HG02642 (cell line): Measurements from ENCODE around the gene LAD1.

Experiments
- ATAC-seq: cut with Tn5 transposase; IDR thresholded peaks from one replicate; pipeline ENCODE4 v1.9.1; 2021; ENCODE audit warnings: mild to moderate bottlenecking; ENCODE audit not compliant: unreplicated experiment, poor library complexity

LAD1 gene

DNA sequence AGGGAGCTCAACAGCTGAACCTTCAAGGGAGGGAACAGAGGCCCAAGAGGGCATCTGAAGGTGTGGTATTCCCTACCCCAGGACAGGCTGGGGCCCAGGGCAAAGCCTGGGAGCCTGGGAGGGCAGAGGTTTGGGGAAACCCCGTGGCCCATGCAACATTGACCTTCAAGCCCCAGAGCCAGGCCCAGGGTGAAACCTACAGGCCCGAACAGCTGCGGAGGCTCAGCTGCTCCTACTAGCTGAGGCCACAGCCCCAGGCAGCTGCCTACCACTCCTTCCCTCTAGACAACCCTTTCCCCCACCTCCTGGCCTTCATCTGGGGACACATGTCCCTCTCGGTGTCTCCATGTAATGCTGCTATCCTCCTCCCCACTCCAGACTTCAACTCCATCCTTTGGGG lies 3.2 kb downstream of the LAD1 start:
- ATAC-seq: no peak

DNA sequence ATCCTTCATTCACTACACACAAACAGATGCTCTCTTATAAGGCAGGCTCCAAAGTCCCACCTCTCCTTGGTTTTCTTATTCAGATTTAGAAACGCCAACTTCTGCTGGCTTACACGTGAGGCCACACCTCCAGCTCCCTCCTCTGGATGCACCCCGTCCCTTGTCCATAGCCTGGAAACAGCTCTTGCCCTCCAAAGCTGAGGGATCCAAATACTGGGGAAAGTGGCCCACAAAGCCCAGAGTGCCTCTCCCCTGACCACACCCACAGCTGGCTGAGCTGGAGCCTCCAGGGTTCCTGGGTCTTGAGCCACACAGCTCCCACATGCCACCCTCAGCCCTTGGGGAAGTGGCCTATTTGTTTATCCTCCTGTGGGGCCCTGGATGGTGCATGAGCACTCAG lies 4.5 kb downstream of the LAD1 start:
- no peak for ATAC-seq

DNA sequence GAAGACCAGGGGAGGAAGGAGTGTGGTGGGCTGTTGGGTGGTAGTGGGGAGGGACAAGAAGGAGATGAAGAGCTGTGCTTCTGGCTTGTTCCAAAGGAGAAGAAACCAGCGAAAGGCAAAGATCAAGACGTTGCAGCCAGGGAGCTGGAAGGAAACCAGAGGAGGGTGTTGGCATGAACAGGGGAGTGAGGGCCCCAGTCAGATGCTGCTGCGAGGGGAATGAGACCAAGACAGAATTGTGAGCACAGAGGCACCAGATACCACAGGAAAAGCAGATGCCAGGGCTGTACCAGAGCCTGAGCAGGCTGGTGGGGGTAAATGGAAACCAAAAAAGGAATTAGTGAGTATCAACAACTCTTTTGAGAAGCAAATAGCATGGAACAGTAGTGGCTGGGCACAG lies 6.0 kb downstream of the LAD1 start:
- no peak for ATAC-seq

DNA sequence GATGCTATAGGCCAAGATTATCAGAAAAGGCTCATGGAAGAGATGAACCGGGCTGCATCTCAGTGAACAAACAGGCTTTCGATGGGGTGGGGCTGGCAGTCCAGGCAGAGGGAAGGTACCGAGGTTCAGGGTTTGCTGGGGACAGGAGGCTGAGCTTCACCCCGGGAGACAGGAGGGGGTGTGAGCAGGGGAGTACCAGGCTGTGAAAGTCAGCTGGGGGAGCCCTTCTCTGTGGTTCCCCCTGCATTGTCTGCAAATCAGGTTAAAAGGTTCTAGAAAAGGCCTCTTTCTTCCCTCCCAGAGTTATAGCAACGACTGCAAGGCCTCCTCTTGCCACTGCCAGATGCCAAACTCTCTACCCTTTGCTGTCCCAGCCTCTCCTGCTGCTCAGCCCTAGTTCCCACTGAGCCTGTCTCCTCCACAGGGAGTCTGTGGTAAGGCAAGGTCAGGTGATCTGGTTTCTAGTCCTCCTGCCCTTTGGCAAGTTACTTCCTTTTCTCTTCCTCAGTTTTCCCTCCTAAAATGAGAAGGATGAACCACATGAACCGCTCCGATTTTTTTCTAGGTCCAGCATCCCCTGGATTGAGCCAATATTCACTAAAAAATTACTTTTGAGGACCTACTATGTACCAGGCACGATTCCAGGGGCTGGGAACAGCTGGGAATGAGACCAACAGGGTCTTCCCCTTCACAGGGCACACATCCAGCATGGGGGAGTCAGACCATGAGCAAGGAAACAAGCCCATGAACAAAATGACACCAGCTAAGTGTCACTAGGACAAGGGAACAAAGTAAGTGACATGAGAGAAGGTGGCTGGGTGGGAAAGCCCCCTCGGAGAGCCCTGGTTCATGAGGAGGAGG lies 7.2 kb downstream of the LAD1 start:
- ATAC-seq: no peak

DNA sequence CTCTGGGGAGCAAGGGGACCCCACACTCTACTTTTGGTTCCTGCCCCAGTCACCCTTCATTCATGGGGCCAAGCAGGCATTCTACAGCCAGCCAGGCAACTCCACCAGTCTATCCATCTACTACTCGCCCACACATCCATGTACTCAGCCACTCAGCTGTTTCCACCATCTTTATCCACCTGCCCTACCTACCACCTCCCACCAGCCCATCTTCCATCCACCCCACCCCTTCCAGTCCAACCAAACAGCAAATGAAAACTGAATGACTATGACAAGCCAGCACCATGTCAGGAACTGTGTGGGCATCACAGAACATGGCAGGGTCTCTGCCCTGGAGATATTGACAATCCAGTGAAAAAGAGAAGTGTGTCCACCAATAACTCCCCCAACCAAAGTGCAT lies 7.9 kb downstream of the LAD1 start:
- ATAC-seq: no peak

DNA sequence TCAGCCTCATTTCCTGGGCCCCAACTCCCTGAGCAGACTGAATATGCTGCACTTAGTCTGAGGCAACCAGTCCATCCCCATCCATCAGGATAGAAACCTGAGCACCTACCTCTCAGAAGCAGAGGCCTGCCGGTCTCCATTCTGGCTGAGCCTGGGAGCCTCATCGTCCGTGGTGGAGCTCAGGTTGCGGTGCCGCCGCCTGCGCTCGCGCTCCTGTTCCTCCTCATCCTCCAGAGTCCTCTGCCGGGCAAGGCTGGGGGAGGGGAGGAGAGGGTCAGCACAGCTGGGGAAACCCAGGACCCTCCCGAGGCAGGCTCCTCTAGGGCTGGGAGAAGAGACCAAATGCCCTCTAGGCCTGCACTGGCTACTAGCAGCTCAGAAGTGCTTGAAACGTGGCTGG lies 10.1 kb downstream of the LAD1 start:
- ATAC-seq: no peak

DNA sequence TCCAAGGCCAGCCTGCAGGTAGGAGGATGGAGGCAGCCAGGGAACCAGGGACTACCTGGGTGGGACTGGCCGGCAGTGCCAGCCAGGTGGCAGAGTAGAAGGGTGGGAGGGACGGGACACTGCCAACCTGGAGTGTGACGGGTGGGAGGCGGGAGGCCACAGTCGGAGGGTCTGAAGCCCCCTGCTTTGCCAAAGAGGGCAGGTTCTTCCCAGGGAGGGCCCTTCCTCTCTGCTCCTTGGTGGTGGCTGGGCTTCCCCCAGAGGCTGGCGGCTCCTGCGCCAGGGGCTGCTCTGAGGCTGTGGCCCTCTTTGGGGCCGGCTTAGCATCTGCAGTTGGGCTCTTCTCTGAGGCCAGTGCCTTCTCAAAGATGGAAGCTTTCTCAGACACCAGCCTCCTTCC lies 12.9 kb downstream of the LAD1 start:
- no peak for ATAC-seq

DNA sequence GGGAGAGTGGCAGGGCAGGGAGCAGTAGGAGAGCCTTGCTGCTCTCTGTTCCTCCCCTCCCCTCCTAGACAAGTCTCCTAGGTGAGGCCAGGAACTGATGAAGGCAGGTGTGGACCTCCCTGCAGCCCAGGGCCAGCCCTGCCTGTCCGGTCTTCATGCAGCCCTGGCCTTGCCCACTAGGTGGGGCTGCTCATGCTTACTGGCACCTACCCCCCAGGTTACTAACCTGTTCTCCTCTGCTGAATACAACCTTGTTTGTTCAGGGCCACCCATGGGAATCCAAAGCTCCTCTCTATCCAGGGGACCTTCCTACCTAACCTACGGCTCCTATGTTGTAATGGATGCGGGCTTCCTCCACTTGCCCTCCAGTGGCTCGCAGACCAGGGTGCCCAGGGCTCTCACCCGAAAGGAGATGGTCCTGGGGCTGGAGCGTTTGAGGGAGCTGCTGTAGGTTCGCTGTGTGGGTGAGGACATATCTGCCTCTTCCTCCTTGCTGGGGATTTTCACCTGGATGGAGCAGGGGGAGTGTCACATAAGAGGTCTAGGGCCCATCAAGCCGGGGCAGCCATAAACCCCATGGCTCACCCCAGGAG lies 13.7 kb downstream of the LAD1 start:
- peak; percentile 78 for ATAC-seq

DNA sequence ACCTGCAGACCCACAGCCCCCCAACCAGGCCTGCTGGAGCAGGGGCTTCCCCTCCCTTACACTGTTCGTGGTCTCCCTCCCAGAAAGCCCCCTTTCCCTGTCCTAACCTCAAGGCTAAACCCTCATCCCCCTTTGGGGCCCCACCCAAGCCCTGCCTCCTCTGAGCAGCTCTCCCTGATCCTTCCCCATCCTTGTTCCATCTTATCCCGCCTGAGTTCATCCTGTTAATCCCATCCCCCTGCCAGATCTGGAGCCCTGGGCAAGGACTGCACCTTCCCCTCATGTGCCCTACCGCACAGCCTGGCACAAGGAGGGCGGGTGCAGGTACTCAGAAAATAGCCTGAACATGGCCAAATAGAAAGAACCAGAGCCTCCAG lies 14.7 kb downstream of the LAD1 start:
- ATAC-seq: no peak

DNA sequence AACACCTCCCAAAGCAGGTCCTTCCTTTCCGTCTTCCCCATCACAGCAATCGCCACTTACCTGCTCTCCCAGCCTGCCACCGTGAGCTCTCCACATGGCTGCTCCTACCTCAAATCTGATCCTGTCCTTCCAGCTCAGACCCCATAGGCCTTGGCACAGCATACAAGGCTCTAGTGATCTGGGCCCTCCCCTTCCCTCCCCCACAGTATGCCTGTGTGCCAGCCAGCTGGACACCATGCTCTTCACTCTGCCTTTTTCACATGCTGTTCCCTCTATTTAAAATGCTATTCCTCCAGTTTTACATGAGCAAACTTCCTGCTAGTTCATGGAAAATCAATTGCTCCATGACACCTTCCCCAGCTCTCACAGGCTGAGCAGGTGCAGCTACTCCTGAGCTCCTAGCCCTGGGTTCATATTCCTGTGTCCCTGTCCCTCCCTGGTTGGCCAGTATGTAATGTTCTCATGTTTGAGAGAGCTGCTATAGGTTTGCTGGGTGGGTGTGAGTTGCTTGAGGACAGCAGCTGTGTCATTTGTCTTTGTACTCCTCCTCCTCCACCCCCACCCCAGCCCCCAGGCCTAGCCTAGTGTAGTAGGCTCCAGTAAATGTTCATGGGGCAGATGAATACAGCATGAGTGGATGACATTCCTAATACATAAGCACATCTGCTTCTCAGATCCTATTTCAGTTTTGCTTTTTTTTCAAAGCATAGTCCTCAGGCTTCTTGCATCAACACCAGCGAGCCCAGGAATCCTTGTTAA lies 15.3 kb downstream of the LAD1 start:
- no peak for ATAC-seq

DNA sequence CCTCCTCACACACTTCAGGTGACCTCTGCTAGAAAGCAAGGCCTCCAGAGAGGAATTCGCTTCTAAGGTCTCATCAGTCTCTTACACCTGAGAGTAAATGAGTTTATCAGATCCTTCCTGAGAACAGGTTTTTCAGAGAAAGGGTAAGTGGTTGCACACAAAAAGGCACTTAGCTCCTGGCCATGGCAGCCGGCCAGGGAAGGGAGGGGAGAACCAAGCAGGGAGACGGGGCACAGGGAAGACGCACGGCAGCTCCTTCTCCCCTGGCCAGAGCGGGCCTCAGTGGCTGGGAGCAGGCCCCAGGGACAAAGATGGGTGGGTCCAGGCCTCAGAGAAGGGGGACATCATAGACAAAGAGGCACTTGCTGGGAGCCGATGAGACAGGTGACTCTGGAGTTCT lies 18.0 kb downstream of the LAD1 start:
- ATAC-seq: no peak

DNA sequence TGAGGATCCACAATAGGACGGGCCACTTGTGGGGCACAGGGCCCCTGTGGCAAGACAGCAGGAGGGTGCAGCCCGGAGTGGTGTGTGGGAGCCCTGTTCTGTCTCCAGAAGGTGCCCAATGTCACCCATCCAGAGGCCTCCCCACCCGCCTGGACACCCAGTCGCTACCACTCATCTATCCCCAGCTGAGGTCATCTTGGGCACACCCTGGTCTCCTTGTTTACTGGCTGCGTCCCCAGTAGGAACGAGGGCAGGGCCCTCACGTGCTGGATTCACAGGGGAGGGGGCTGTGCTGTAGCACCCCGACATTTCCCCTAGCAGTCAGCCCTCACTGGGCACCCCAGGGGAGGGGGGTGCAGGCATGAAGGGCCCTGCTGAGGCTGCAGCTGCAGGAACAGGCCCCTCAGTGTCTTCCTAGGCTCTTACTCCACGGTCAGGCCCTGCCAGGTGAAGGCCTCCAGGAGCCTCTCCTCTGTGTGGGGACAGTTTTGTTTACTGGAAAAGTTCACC lies 19.3 kb downstream of the LAD1 start:
- ATAC-seq: no peak

DNA sequence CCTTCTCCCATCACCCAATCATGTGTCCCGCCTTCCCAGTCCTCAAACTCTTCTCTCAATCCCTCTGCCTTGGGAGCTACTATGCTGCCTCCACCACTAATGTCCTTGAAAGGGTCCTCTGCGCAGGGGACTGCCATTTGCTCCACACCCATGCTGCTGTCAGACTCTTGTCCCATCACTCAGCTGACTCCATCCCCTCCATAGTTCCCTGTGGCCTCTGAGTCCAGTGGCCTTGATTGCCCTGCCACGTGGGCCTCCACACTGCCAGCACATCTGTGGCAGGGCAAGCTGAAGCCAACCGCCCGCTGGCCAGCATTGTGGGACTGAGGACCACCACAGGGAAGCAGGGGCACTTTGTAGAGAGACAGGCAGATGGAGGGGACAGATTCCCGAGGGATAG lies 20.3 kb downstream of the LAD1 start:
- ATAC-seq: no peak

DNA sequence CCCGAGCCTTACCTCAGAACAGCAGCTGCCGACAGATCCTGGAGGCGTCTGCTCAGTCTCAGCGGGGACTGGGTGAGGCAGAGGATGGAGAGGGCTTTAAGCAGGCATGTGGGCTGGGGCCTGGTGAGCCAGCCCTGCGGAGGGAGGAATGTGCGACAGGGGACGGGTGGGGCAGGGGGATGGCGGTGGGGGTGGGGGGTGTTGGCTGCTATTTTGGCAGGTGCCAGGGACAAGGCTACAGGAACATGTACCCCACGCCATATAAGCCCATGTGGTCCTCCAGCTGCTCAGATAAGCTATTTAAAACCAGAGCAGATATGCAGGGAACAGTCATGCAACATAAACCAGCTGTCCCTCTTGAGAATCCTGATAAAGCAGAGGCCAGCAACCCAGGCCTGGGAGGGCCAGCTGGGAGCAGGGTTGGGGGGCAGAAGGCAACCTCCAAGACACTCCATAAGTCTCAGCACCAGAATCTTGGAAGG lies 21.5 kb downstream of the LAD1 start, which contains the start of gene TNNT2:
TNNT2 (minus strand) TSS at position 70 of the 482 bp plus-strand sequence. CDS start 4,426 bp downstream, outside the sequence.
- ATAC-seq: no peak

DNA sequence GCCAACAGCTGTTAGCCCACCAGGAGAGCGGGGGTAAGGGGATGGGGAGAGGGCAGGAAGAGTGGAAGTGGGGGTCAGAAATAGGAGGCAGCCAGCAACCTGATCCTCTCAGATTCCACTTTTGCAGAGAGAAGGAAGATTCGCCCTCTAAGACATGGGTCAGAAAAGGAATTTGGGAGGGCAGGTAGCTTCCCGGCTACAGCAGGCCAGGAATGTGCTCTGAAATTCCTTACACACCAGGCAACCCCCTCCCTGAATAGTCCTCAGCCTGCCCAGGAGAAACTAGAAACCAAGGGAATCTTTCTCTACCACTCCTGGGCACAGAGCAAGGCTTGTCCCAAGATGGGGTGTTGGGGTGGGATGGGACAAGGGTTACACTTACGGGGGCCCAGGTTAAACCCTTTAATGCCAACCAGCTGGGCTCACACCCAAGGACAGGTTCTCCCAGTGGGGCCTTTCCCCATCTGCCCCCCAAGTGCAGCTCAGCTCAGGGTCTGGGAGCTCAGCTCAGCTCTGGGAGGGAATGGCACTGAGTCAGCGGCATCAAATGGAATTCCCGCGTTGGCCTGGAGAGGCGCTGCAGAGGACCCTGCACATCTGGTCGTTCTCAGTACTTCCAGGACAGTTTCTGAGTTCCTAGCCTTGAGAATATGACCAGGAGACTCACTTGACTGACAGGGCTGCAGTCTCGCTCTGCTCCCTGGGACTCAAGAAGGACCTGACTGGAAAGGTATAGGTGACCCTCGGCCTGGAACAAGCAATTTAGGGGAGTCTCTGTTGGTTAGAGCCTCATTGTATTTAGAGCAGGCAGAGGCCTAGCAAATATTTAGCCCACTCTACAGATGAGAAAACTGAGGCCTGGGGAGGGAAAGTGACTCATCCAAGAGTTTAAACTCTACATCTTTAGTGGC lies 22.4 kb downstream of the LAD1 start:
- no peak for ATAC-seq

DNA sequence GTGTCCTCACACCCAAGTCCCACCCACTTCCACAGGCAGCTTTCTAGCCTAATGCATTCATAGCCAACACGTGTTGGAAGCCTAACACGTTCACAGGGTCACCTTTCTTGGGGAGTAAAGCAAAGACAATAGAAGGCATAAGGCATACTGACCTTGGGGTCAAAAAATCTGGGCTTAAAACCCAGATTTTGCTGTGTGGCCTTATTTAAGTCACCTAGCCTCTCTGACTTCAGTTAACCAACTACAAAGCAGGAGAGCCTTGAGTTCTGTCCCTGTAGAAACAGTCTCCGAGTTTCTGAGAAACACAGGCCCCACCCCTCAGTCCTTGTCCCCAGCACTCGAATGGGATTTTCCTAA lies 23.0 kb downstream of the LAD1 start:
- no peak for ATAC-seq

DNA sequence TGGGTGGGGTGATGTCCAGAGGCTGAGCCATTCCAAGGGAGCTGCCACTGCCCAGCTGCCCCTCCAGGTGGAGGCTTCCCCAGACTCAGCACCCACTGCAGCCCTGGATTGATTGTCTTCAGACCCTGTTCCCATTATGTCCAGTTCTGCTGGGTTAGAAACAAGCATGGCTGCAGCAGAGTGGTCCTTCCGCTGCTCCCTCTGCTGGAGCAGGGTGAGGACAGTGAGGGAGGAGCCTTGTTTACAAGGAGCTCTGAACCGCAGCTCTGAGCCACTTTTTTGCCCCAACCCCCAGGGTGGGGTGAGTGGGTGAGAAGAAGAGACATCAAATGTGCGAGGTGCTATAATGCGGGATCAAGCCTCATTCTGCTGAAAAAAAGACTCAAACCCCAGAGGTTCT lies 24.0 kb downstream of the LAD1 start:
- ATAC-seq: no peak

DNA sequence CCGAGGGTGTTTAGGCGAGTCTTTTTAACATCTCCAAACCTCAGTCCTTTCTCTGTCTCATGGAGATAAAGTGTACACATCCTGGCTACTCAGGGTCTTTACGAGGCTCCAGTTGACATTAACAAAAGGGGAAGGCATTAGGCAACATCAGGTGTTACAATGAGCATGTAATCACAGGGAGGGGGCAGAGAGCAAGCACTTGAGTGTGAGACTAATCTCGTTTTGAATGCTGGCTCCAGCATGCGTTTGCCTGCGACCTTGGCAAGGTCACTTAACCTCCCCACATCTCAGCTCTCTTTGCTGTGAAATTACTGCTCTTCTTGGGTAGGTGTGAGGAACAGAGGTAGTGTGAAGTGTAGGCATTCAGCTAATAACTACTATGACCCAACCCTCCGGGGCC lies 24.8 kb downstream of the LAD1 start:
- no peak for ATAC-seq

DNA sequence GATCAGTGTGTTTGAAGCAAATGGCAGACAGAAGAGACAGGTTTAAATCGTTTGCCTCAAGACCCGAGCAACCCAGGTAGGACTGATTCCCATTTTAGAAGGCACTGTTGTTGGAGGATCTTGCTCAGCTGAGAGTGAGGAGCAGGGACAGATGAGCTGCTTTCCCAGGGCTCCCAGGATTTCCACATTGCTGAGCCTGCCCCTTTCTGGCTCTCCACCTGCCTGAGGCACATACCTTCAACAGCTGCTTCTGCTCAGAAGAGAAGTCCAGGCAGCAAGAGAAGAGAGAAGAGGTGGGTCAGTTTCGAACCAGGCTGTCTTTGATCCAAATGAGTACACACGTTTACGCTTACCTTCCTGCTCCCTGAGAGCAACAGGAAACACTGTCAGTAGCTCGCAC lies 27.3 kb downstream of the LAD1 start:
- no peak for ATAC-seq

DNA sequence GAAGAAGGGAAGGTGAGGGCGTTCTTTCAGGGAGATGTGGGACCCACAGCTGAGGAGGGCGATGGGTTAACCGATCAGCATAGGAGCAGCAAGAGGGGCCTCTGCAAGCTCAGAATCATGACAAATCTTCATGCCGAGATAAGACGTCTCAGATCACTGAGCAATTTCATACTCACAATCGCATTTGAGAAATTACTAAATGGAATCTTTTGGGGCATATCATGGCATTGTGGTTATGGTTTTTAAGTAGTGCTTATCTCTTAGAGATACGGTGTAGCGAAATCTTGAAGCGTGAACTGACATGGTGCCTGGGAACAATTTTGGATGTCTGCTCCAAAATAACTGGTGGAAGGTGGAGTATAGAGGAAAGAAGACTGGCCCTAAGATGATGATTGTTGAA lies 27.8 kb downstream of the LAD1 start:
- no peak for ATAC-seq
